Forelimb muscle (tissue), 1 donor: ENCODE results near the gene CSTB. TPM values are rescaled to one million over a fixed set of nuclear protein-coding genes. Genes with fewer than 3 reads are reported as not detected.

Experiments used
- DNase-seq: peaks from one replicate; pipeline ENCODE4 v3.0.0-alpha.2; 2013; ENCODE audit warnings: low read depth
- polyA plus RNA-seq: library from polyadenylated mRNA; unstranded; fragments of 120-200 nt; gene quantifications from one replicate; pipeline ENCODE4 v1.2.1, GENCODE V29; 2013; ENCODE audit not compliant: insufficient read length

CSTB gene
- polyA plus RNA-seq, 1 donor, result 14.9 TPM

DNA sequence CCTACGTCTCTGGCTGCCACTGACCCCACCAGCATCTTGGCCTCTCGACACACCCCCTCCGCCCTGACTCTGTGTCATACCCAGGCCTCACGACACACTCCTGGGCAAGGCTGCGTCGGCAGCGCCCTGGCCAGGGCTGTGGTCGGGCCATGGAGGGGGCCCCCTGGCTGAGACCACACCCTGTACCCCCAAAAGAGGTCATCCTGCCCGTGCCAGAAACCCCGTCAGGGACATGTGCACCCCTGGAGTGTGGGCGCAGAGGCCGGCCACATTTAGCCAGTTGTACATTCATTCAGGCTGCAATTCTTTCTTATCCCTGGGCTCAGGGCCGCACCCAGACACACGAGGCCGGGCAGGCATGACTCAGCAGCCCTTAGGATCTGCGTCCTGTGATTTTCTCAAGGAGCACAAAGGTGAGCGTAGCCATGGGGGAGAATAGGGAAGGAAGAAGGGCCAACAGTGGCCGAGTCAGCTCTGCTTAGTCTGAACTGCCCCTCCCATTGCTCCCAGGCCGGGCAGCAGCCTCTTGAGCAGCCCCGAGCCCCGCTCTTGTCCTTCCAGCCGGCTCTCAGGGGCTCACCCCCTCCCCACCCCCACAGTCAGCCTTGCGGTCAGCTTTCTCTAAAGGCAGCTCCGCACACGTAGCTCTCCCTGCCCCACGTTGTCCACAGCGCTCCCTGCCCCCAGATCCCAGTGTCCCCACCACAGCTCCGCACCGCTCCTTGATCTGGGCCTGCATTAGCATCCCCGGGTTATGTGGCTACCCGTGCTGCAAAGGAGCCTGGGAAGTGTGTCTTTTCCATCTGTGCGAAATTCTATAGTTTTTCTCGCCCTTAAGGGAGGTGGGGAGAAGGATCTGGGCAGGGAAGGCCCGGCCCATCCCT lies 7.9 kb downstream of the CSTB start:
- DNase-seq, result no peak

DNA sequence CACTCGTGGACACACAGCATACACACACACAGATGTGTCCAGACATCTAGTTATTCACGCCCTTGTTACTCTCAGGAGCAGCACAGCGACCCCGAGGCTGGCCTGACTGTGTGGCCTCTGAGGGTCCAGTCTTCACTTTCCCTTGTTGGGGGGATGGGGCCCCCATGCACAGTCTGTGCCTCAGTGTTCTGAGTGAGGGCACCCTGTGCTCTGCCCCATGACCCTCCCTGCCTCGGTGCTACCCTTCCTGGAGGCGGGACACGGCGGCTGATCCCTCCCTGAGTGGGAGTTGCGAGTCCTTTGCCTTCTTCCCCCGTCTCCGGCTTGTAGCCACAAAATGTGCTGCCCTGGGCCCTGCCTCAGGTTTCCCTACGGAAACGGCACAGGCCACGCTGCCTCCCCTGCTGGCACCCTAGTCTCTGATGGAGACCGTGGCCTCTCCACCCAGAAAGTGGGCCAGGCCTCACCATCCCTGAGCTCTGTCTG lies 8.6 kb downstream of the CSTB start:
- DNase-seq, result no peak

- no peak for DNase-seq
These were observed 9.2 kb downstream of the CSTB start for GRCh38 chr21:43766734-43767497.

DNA sequence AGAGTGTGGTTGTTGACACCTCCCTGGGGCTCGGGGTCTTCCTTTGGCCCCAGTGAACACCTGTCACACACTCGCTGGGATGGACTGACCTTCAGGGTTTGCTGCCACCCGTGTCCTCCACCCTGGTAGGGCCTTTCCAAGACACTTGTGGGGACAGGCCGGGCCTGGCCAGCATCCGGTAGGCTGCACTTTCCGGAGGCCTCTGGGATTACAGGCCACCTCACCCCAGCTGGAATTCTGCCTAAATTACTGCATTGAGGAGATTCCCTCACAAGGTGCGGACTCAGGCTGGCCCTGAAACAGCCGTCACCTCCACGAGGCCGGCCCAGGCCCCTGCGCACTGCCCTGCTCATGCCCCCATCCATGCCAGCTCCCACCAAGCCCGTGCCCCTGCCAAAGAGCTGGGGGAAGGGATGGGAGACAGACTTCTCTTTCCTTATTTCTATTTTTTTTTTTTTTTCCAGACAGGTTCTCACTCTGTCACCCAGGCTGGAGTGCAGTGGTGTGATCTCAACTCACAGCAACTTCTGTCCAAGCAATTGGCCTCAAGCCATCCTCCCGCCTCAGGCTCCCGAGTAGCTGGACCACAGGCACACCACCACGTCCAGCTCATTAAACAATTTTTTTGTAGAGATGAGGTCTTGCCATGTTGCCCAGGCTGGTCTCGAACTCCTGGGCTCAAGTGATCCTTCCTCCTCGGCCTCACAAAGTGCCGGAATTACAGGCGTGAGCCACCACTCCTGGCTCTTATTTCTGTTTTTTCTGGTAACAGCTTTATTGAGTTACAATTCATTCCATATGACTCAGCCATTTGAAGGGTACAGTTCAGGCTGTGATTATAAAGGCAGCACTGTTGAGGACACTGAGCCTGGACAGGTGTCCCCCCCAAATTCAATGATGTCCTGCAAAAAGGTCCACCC lies 11.3 kb downstream of the CSTB start:
- no peak for DNase-seq

DNA sequence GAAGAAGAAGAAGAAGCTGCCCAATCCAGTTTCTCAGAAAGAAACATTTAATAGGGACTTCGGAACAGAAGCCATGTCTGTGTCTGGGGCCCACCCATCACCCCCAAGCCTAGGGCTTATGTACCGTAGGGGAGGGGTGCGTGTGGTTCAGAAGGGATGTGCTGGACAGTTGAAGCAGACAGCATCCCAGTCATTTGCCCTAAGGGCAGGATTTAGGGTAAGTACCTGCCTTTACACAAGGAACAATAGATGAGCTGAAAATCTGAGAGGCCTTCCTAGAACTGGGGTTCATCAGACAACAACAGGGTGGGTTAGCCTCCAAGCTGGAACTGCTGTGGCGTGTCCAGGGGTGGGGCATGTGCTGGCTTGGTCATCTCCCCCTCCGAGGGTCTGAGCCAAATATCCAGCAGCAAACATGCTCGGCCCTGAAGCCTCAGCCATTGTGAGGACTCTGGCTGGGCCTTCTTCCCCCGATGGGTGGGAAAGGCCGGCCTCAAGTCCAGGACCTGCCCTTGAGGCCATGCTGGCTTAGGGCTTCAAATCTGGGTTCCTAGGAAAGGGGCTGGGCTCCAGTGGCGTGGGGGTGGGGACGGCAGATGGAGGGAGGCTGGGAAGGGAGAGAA lies 12.1 kb downstream of the CSTB start:
- DNase-seq, result no peak

GRCh38 chr21:43762303-43763128 lies 13.6 kb downstream of the CSTB start:
- DNase-seq, result no peak

GRCh38 chr21:43761886-43762285 lies 14.2 kb downstream of the CSTB start:
- DNase-seq, result no peak

DNA sequence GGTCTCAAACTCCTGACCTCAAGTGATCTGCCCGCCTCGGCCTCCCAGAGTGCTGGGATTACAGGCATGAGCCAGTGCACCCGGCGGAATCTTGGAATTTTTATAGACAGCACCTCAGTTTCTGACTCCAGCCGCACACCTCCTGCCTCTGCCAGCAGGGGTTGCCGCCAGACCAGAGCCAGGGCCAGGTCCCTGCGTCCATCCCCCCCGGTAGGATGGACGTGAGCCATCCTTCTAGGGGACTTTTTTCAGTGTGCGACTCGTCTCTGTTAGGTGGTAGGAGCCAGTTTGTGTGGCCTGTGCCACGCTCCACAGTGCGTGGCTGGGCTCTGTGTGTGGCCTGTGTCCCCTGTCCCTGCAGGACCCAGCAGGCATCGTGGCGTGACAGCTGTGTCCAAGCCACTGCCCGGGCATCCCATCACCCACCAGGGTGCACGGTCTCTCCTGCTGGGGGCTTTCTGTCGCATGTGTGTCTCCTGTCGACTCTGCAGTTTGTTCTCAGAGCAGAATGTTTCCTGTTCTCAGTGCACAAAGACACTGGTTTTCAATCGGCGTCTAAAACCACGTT lies 15.6 kb downstream of the CSTB start:
- no peak for DNase-seq

- no peak for DNase-seq
These were observed 16.5 kb downstream of the CSTB start for GRCh38 chr21:43759651-43760050.

DNA sequence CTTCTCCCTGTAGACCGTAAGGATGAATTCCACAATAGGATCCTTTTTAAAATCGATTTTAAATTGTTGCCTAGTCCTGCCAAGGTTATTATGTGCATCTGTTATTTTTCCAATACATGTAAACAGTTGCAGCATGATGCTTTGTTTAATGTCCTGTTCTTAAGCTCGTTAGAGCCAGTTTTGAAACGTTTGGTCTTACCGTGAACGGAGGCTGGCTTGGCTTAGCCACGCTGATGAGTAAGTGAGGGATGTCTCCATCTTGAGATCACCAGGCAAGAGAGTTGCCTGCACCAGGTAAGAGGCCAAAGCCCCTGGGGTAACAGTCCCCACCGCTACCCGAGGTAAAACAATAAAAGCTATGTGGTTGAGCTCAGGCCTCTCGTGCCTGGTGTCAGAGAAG lies 17.3 kb downstream of the CSTB start:
- no peak for DNase-seq

DNA sequence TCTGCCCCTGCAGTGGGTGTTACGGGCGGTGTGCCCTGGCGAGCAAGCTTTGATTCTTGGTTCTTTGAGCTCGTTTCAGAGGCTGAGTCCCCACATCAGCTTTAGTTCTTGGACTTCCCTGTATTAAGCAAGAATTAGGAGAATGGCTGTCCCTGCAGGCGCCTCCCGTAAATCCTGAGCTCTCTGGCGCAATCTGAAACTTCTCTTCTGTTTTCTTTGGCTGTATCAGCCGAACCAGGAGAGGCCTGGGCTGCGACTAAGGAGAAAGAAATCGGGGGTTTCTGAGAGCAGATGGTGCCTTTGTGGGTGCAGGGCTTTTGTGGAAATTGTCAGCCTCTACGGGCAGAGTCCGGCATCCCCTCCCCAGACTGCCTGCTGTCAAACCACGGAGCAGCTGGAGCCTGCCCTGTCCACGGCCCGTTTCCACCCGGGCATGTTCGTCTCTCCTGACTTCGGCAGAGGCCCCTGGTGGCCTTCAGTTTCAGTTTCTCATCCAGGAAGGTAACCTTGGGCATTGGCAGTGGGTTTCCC lies 17.9 kb downstream of the CSTB start:
- no peak for DNase-seq

- no peak for DNase-seq
These were observed 18.5 kb downstream of the CSTB start for GRCh38 chr21:43757601-43758000.

DNA sequence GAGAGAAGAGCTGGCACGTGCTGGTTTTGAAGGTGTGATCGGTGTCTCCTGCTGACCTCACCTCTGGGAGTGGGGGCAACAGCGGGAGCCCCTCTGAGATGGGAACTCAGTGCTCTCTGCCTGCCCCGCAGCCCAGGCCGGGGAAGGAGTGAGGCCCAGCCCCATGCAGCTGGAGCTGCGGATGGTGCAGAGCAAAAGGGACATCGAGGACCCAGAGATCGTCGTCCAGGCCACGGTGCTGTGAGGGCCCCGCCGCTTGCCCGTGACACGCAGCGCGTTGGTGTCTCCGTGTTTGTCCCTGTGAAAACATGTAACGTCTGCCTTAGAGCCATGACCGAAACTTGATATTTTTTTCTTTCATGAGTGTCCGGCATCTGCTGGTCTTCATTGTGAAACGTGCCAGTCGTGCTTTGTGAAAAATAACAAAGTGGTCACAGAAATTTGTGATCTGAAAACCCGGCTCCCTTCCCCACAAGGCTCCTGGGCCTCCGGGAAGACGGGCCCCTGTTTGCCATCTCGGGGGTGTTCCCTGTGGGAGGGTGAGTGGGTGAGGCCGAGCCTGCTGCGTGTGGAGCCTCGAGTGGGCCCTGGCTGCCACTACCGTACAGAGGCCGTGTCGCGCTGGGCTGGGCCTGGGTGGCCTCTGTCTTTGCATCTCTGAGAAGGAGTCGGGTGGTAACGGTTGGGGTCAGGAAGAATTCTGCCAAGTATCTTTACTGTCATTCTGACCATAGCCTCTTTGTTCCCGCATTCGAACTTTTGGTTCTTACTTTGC lies 20.1 kb downstream of the CSTB start:
- DNase-seq, result no peak

- no peak for DNase-seq
These were observed 20.9 kb downstream of the CSTB start for GRCh38 chr21:43754948-43755781.

- no peak for DNase-seq
These were observed 22.7 kb downstream of the CSTB start for GRCh38 chr21:43753439-43753799.

- no peak for DNase-seq
These were observed 23.2 kb downstream of the CSTB start for GRCh38 chr21:43752758-43753438.

GRCh38 chr21:43751955-43752591 lies 24.0 kb downstream of the CSTB start:
- no peak for DNase-seq
